ENCODE results near the gene HSPG2. TPM values are rescaled to one million over a fixed set of nuclear protein-coding genes. Genes with fewer than 3 reads are reported as not detected.

HSPG2 gene
- total and polyA plus RNA-seq, 2 of the 8 experiments (the other 6 are each of a cell fraction or from before 2014, with no cell fraction given) = 17.8 to 111 TPM

- H2BK120ac ChIP-seq (replicated peaks; ENCODE audit: low read depth, low read length) = no peak overlapping the region
- no peak overlapping the region for H3K56ac ChIP-seq (replicated peaks; ENCODE audit: insufficient read length, low read depth, low read length)
- H3K14ac ChIP-seq (ENCODE audit: insufficient read length) = no peak overlapping the region
- H2BK20ac ChIP-seq (ENCODE audit: low read length) = no peak overlapping the region
- no peak overlapping the region for H3K23ac ChIP-seq (ENCODE audit: insufficient read length)
- no peaks in the 10 kb centered on the region; a peak in 1 of 7 replicates for H3K4me1 ChIP-seq (replicated peaks in 1 of 4; ENCODE audit: control insufficient read depth in 3 of 4, insufficient read depth in 4 of 4, low read length in 3 of 4)
- WGBS, 2 experiments (ENCODE audit: extremely low coverage in 1 of 2, insufficient coverage in 1 of 2, insufficient read length in 1 of 2, insufficient replicate concordance in 2 of 2, low coverage in 1 of 2, low lambda C conversion rate in 2 of 2, missing lambda C conversion rate in 1 of 2) = 86% methylated on average over 20 of the region's 22 CpGs; no CpG with 5 or more reads in 1 of the 2 experiments
- no peak for FAIRE-seq
- no peak overlapping the region for H4K91ac ChIP-seq (replicated peaks; ENCODE audit: insufficient read length, low read length)
- no peak overlapping the region for H3K4ac ChIP-seq (replicated peaks; ENCODE audit: insufficient read length, low read depth, low read length)
- H3K9ac ChIP-seq (replicated peaks in 1 of 4; ENCODE audit: extremely low read depth in 1 of 4, low read depth in 3 of 4, low read length in 3 of 4) = no peak overlapping the region
- peak in 1 of 2 experiments; percentile 44 for DNase-seq (ENCODE audit: low read depth in 1 of 2, low spot score in 2 of 2)
- H4K5ac ChIP-seq (ENCODE audit: insufficient read length, low read depth, low read length) = no peak overlapping the region
- H2BK15ac ChIP-seq (ENCODE audit: low read length) = no peak overlapping the region
- H3K79me2 ChIP-seq (ENCODE audit: control insufficient read depth in 1 of 2, insufficient read depth in 2 of 2, low read length in 2 of 2) = no peaks in the 10 kb centered on the region
- H3K4me3 ChIP-seq (ENCODE audit: extremely low read depth in 1 of 4, insufficient read depth in 2 of 4, low read depth in 3 of 4, low read length in 4 of 4) = no peak overlapping the region
- no peak overlapping the region for H3K27ac ChIP-seq (ENCODE audit: low read depth, low read length)
- no peak overlapping the region for H2AK5ac ChIP-seq (ENCODE audit: low read depth, low read length)
- H3K9me3 ChIP-seq (ENCODE audit: insufficient read depth in 2 of 2, low read depth in 1 of 2, low read length in 1 of 2) = no peaks in the 10 kb centered on the region
- no peak overlapping the region for H2BK5ac ChIP-seq (ENCODE audit: low read depth, low read length)
- H4K20me1 ChIP-seq (replicated peaks in 1 of 2; ENCODE audit: control insufficient read depth in 1 of 2, insufficient read depth in 2 of 2, low read length in 2 of 2) = peaks cover 0 to 2% of the 10 kb centered on the region in 2 experiments
- no peaks in the 10 kb centered on the region for H3K79me1 ChIP-seq (ENCODE audit: low read depth, low read length)
- CTCF ChIA-PET (ENCODE audit: partially characterized antibody) = interaction anchor here (0.6 to 1.5 kb wide), 3 partner anchors 59 to 229 kb away, joined by 5 to 6 read pairs (median 5); no protein-coding TSS in a partner anchor
- no peak overlapping the region for H2AFZ ChIP-seq (ENCODE audit: low read length)
- H3K23me2 ChIP-seq (ENCODE audit: low read depth, low read length) = no peaks in the 10 kb centered on the region
- POLR2A ChIA-PET (ENCODE audit: partially characterized antibody) = interaction anchor here (0.6 to 1.5 kb wide), 3 partner anchors 12 to 820 kb away, joined by 3 read pairs; no protein-coding TSS in a partner anchor
- no peak overlapping the region for H3K4me2 ChIP-seq (ENCODE audit: insufficient read depth in 1 of 2, low read depth in 2 of 2, low read length in 2 of 2)
- H3K18ac ChIP-seq (ENCODE audit: extremely low read depth, low read length) = no peak overlapping the region
- H3K27me3 ChIP-seq (replicated peaks in 1 of 4; ENCODE audit: control insufficient read depth in 3 of 4, extremely low read depth in 1 of 4, insufficient read depth in 3 of 4, low read length in 3 of 4) = no peaks in the 10 kb centered on the region; a peak in 1 of 7 replicates
- peaks cover 5 to 40% (median 24%) of the 10 kb centered on the region in 4 experiments; a peak in 7 of 8 replicates for H3K36me3 ChIP-seq (ENCODE audit: control insufficient read depth in 2 of 4, insufficient read depth in 4 of 4, low read length in 3 of 4)
- H4K8ac ChIP-seq (ENCODE audit: extremely low read depth, insufficient read depth, low read length) = no peak overlapping the region
- no peak overlapping the region for H2BK12ac ChIP-seq (ENCODE audit: low read depth, low read length)
- TF ChIP-seq SP1 (IDR thresholded peaks at IDR 0.05; ENCODE audit: low read depth, low read length) (no peak), GABPA (IDR thresholded peaks at IDR 0.05; ENCODE audit: borderline replicate concordance, insufficient read depth, low read length) (no peak), SRF (IDR thresholded peaks at IDR 0.05; ENCODE audit: low read depth, low read length) (no peak), MAX (IDR thresholded peaks at IDR 0.05) (no peak), MAFK (IDR thresholded peaks at IDR 0.05; ENCODE audit: low read depth, low read length) (no peak), EGR1 (IDR thresholded peaks at IDR 0.05; ENCODE audit: borderline replicate concordance, low read depth, low read length) (no peak), SIX5 (IDR thresholded peaks at IDR 0.05; ENCODE audit: low read depth, low read length) (no peak), ATF2 (IDR thresholded peaks at IDR 0.05; ENCODE audit: low read length) (no peak), NRF1 (IDR thresholded peaks at IDR 0.05; ENCODE audit: low read depth, low read length) (no peak), RNF2 (IDR thresholded peaks at IDR 0.05; ENCODE audit: borderline replicate concordance, low read depth, low read length, missing control alignments, poor library complexity, severe bottlenecking) (no peak)
These were observed 113.0 kb downstream of the HSPG2 start for GRCh38 chr1:21823980-21824702.
